ENCODE measurements around the gene HSPA14.
"Not testable (repeated sequence)": the region's sequence is repeated elsewhere in the genome, so short reads cannot be mapped to it uniquely, and the experiment has no call there.

Gene HSPA14

GRCh38 chr10:14838582-14839304, 637 bp downstream of the HSPA14 start:
- DNase-seq: peak; percentile 22

DNA sequence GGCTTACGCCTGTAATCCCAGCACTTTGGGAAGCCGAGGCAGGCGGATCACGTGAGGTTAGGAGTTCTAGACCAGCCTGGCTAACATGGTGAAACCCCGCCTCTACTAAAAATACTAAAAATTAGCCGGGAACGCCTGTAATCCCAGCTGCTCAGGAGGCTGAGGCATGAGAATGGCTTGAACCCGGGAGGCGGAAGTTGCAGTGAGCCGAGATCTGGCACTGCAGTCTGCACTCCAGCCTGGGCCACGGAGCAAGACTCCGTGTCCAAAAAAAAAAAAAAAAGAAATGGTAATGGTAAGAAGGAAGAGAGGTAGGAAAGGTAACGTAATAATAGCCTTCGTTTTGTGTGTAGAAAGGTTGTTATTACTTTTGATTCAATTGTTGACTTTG, 1.2 kb downstream of the HSPA14 start:
- DNase-seq: no peak

GRCh38 chr10:14840178-14840577, 2.1 kb downstream of the HSPA14 start:
- no peak for DNase-seq

DNA sequence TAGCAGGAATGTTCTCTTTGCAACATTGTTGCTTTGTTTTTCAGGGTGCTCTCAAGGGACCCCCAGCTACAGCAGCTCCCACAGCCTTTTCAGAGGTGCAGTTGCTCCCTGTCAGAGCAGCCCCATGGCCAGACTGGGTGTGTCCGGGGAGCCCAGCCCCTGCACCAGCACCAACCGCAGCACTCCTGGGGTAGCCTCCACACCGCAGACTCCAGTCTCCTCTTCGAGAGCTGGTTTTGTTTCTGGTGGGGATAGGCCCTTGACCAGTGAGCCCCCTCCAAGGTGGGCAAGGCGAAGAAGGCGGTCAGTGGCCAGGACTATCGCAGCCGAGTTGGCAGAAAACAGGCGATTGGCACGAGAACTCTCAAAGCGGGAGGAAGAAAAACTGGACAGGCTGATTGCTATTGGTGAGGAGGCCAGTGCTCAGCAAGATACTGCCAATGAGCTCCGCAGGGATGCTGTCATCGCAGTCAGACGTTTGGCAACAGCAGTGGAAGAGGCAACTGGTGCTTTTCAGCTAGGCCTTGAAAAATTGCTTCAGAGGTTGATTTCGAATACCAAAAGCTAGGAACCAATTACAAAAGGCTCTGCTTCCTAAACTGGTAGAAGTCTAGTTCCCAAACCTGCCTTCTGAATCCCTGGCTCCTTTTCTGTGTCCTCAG, 5.4 kb downstream of the HSPA14 start:
- no peak for DNase-seq

DNA sequence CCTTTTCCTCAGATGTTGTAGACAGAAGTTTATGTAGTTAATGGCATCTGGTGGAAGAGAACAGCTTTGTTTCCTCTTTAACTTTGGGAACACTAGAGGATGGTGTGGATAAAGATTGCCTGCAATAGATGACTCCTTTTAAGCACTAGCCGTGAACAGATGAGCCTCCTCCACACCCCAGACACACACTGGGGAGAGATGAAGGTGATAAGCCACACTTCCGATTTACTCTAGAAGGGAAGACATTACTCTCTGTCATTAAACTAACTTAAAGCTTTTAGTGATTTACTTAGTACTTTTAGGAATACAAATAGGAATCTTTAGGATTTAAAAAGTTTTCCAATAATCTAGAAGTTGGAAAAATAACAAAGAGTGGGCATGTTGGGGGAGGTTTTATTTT, 6.8 kb downstream of the HSPA14 start:
- DNase-seq: no peak

DNA sequence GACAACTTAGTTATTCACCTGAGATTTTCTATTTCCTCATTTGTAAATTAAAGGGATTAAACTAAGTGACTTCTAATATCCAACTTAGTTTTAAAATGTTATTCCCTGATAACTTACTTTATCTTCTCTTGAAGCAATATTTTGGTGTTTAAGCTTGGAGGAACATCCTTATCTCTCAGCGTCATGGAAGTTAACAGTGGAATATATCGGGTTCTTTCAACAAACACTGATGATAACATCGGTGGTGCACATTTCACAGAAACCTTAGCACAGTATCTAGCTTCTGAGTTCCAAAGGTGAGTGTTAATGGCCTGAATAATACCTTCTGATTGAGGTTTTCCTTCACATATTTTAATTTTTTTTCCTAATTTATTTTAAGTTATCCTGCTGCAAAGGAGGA, 14.1 kb downstream of the HSPA14 start:
- no peak for DNase-seq

DNA sequence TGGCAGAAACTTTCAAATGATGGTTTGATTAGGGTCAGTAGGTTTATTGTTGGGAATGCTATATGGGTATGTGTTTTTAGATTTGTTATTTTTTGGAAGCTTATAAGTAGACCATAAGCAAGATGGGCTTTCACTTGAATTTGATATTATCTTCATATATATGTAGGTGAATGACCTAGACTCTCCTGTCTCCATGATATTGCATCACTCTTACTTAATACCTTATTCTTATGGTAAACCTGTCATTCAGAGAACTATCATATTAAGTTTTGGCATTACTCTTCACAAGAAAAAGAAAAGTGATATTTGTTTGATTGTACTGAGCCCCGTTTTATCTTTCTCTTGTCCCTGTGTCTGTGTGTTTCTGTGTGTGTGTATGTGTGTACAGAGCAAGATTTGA, 17.3 kb downstream of the HSPA14 start:
- DNase-seq: no peak

DNA sequence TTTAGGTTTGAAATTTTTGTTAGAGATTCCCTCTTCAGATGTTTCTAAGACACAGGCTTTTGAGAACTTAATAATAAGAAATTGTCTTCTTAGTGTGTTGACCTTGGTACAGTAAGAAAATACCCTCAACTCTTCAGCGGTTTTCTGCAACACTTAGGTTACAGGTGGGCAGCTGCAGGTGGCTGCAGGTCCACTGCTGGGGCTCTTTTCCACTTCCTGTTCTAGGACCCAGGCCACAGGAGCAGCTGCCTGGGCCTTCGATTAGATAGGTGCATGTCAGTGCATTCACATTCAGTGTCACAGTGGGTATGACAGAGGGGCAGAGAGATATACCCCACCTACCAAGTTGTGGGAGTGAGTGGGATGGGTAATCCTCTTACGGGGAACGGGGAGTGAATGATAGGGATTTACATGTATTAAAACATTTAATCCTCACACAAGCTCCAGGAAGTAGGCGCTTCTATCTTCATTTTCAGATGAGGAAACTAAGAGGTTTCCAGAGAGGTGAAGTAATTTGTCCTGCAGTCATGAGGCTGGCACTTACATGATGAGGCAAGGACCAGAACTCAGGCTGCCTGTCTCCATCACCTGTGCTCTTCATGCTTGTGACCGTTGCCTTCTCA, 20.3 kb downstream of the HSPA14 start:
- DNase-seq: no peak

DNA sequence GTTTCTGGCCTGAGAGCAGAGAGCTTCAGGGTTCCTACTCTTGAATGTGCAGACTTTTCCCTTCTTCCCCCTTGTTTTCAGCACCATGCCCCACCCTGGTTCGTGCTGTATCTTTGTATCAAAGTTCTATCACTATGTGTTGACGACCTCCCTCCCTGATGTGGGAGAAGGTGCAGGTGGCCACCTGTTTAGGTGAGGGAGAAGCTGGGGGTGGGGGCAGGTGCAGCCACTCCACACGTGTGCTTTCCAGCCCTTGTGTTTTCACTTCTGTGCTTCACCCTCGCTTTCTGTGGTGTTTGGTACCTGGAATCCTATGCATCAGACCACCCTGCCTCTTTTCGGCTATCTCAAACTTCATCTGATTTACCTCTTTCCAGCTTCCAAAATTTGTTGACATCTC, 20.9 kb downstream of the HSPA14 start:
- DNase-seq: no peak

GRCh38 chr10:14859775-14860174, 21.7 kb downstream of the HSPA14 start:
- no peak for DNase-seq

DNA sequence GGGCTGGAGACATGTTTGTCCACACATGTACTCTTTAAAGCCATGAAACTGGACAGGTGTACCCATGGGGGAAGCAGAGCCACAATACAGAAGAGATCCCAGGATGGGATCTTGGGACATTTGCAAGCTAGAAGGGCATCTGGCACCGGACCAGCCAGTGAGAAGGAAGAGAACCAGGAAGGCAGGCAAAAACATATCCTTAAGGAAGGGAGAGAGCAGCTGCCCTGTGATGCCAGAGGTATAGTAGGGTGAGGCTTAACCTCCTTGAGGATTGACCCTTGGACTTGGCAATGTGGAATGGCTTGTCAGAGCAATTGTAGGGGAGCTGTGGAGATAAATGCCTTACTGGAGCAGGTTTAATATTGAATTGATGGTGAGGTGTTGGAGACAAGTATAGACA, 22.7 kb downstream of the HSPA14 start:
- DNase-seq: no peak

DNA sequence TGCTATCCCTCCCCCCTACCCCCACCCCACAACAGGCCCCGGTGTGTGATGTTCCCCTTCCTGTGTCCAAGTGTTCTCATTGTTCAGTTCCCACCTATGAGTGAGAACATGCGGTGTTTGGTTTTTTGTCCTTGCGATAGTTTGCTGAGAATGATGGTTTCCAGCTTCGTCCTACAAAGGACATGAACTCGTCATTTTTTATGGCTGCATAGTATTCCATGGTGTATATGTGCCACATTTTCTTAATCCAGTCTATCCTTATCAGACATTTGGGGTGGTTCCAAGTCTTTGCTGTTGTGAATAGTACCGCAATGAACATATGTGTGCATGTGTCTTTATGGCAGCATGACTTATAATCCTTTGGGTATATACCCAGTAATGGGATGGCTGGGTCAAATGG, 26.4 kb downstream of the HSPA14 start:
- DNase-seq: not testable (repeated sequence)

- DNase-seq: not testable (repeated sequence)
Observed at GRCh38 chr10:14864871-14865270, 26.8 kb downstream of the HSPA14 start.

DNA sequence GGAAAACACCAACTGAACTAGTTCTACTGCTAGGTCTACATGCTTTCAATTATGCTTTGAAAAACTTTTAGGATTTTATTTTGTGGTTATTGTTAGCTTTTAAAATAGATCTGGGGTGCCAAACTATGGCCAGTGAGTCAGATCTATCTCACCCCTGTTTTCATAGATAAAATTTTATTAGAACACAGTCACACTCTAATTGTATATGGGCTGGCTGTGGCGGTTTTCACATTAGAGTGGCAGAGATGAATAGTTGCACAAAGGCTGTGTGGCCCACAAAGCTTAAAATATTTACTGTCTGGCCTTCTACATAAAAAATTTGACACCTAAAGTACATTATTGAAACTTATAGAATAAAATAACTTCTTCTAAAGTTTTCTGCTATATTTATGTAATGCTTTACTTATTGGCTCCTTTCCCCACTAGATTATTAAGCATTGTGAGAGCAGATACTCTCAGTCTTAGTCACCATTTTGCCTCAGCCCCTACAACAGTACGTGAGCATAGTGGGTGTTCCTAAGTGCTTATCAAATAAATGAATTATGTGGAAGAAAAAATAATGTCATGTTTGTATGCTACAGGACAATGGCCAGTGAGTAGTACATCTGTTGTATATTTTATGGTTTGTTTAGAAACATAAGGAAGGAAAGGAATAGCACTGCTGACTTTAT, 35.1 kb downstream of the HSPA14 start:
- no peak for DNase-seq

GRCh38 chr10:14875941-14876340, 37.8 kb downstream of the HSPA14 start:
- DNase-seq: no peak

GRCh38 chr10:14876764-14877163, 38.7 kb downstream of the HSPA14 start:
- no peak for DNase-seq

DNA sequence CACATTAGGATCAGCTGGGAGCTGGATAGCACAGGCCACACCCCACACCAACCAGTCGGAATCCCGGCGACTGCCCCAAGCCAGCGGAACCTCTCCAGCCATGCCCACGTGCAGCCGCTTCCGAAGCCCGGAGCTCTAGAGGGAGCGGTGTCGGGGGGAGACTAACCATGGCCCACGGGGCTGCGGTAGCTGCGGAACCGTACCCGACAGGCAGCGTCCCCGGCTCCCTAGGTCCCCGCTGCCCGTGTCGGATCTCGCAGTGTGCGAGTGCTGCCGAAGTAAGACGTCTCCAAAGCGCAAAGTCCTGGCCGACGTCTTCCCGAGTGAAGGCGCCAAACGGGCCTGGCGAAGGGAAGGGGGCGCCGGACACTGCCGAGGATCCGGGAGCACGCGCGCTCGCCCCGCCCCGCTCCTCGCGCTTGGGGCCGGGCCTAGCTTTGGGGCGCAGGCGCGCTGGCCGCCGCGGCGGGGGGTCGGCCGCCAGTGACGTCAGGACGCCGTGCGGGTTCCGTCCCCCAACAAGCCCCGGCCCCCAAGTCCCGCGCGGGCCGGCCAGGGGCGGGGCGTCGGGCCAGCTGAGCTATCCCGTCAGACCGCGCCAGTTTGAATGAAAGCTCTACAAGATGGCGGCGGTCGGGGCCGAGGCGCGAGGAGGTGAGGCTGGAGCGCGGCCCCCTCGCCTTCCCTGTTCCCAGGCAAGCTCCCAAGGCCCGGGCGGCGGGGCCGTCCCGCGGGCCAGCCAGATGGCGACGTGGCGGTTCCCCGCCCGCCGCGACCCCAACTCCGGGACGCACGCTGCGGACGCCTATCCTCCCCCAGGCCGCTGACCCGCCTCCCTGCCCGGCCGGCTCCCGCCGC, 40.4 kb downstream of the HSPA14 start, which contains the start of gene SUV39H2:
Gene SUV39H2 (plus strand): TSS at position 601 of the 858 bp plus-strand sequence. CDS start 23 bp downstream, at position 624.
- DNase-seq: peak; percentile 93

- DNase-seq: peak; percentile 45
Observed at GRCh38 chr10:14879124-14879927, 41.2 kb downstream of the HSPA14 start.

GRCh38 chr10:14879928-14880193, 41.8 kb downstream of the HSPA14 start:
- no peak for DNase-seq

DNA sequence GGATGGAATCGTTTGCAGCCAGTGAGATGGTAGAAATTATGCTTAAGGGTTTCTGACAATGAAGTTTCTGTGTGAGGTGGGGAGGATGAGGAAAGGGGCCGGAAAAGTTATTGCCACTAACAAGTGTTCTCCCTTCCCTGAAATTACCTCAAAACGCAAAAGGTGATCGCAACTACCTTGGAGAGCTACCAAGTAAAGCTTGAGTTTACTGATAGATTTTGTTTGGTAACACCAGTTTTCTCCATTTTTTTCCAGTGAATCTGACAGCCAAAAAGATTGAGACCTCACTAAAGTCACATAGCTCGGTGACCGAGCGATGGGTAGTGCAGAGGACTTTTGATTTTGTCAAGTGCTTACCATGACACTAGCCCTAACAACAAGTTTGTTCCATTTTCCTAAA, 42.1 kb downstream of the HSPA14 start:
- DNase-seq: no peak

DNA sequence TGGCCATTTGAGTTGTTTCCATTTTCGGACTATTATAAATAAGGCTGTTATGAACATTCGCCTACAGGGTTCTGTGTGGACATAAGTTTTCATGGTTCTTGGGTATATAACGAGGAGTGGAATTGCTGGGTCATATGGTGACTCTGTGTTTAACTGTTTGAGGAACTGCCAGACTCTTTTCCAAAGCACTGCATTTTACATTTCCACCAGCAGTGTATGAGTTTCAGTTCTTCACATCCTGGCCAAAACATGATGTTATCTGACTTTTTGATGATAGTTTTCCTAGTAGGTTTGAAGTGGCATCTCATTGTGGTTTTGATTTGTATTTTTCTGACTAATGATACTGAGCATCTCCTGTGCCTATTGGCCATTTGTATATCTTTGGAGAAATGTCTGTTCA, 46.0 kb downstream of the HSPA14 start:
- DNase-seq: no peak

GRCh38 chr10:14889318-14889717, 51.2 kb downstream of the HSPA14 start:
- no peak for DNase-seq

Measured in stimulated activated CD4-positive, alpha-beta T cell treated with anti-CD3 and anti-CD28 coated beads, Interleukin-4, amount 100 ng/mL, for 24 hours (primary cell).